ENCODE results near the gene OR2AK2.

OR2AK2 gene

GRCh38 chr1:247964933-247965332, at the start of gene OR2AK2:
TSS of gene OR2AK2 (plus strand) at chr1:247965233. CDS start at chr1:247965377, 144 bp downstream.
- no peak for DNase-seq (ENCODE audit: low read depth)

- no peak for DNase-seq (ENCODE audit: low read depth)
Measured at GRCh38 chr1:247919952-247920351, 45.1 kb upstream of the OR2AK2 start, which contains the start of gene OR2T8. TSS of gene OR2T8 (plus strand) at chr1:247920252. CDS start at chr1:247921018, 766 bp downstream.

GRCh38 chr1:247923941-247924340, 41.1 kb upstream of the OR2AK2 start:
- DNase-seq (ENCODE audit: low read depth) = no peak

DNA sequence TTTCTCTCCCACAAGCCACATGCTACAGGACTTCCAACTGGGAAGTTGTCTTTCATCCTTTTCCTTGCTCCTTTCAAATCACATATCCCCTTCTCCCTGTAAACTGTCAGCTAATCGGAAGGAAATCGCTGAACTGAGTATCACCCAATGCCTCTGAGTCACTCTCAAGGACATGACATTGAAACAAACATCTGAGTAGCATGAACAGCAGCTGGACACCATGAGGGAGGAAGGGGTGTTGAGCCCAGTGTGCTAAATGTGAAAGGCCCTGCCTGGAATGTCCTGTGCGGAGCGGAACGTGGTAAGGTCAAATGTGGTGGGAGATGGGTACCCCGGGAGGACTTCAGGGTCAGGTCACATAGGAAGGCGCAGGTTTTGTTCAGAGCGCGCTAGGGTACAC, 40.2 kb upstream of the OR2AK2 start, which contains the start of gene OR2AJ1:
TSS of gene OR2AJ1 (plus strand) at position 22 of the 400 bp plus-strand sequence. CDS start 8,880 bp downstream, outside the sequence.
- DNase-seq (ENCODE audit: low read depth) = no peak

GRCh38 chr1:247933989-247934388, 31.0 kb upstream of the OR2AK2 start:
- no peak for DNase-seq (ENCODE audit: low read depth)

GRCh38 chr1:247935781-247936180, 29.3 kb upstream of the OR2AK2 start:
- DNase-seq (ENCODE audit: low read depth) = no peak

- DNase-seq (ENCODE audit: low read depth) = no peak
Measured at GRCh38 chr1:247936415-247936814, 28.6 kb upstream of the OR2AK2 start.

DNA sequence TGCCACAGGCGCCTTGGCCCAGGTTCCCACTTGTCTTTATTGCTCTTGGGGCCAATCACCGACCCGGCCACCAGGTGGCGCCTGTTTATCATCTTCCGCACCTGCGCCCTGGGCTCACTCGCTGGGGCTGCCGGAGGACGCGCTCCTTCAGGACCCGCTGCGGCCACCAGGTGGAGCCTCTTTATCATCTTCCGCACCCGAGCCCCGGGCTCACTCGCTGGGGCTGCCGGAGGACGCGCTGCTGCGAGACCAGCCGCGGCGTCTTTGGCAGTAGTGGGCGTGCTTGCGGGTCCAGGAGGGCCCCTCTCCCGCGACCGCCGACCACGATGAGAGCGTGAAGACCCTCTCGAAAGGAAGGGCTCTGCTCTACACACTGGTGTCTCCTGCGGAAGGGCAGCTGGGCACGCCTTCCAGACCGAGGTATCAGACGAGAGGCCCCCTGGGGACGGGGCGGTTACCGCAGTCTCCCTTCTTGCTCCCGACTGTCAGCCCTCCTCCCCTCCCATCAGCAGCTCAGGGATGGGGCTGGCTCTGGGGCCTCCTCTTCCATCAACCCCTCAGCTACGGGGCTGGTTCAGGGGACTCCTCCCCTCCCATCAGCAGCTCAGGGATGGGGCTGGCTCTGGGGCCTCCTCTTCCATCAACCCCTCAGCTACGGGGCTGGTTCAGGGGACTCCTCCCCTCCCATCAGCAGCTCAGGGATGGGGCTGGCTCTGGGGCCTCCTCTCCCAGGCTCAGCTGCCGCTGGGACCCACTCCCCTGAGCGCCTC, 27.9 kb upstream of the OR2AK2 start:
- peak; percentile 77 for DNase-seq (ENCODE audit: low read depth)

DNA sequence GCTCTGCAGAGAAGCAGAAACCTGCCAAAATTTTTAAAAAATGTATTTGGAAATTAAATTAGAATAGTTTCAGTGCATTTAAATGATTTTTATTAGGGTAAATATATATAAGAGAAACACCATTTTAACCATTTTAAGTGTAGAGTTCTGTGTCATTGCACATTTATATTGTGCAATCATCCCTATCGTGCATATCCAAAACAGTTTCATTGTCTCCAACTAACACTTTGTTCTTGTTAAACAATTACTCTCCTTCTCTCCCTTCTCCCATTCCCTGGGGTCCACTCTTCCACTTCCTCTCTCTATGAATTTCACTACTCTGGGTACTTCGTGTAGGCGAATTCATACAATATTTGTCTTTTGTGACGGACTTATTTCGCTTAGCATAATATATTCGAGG, 22.4 kb upstream of the OR2AK2 start:
- no peak for DNase-seq (ENCODE audit: low read depth)

DNA sequence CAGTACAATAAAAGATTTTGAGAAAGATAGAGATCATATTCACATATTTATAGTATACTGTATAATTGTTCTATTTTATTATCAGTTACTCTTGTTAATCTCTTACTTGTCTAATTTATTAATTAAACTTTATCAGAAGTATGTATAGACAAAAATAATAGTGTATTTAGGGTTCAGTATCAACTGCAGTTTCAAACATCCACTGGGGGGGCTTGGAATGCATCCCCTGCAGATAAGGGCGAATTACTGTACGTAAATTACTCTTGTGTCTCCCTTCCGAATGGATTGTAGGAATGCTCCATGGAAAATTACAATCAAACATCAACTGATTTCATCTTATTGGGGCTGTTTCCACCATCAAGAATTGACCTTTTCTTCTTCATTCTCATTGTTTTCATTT, 16.5 kb upstream of the OR2AK2 start, which contains the start of gene OR2L8:
TSS of gene OR2L8 (plus strand) at position 301 of the 400 bp plus-strand sequence. CDS start at position 301, 0 bp downstream.
- no peak for DNase-seq (ENCODE audit: low read depth)

GRCh38 chr1:247953408-247953807, 11.6 kb upstream of the OR2AK2 start:
- no peak for DNase-seq (ENCODE audit: low read depth)

- no peak for DNase-seq (ENCODE audit: low read depth)
Measured at GRCh38 chr1:247961791-247962190, 3.2 kb upstream of the OR2AK2 start.

DNA sequence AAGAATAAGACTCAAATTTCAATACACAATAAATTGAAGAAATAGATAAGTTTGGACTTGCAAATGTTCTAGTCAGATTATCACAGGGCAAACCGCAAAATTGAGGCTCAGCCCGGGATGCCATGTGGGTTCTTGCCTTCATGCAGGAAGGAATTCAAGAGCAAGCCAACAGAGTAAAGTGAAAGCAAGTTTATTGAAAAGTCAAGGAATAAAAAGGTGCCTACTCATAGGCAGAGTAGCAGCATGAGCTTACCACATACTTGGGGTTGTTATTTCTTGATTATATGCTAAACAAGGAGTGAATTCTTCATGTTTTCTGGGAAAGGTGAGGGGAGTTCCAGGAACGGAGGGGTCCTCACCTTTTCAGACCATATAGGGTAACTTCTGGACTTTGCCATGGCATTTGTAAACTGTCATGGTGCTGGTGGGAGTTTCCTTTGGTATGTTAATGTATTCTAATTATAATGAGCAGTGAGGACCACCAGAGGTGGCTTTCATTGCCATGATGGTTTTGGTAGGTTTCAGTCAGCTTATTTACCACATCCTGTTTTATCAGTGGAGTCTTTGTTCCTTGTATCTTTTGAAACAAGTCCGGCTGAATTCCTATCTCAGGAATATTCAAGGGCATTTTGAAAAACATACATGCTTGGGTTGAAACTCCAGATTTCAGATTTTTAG, 2.0 kb upstream of the OR2AK2 start:
- no peak for DNase-seq (ENCODE audit: low read depth)

DNA sequence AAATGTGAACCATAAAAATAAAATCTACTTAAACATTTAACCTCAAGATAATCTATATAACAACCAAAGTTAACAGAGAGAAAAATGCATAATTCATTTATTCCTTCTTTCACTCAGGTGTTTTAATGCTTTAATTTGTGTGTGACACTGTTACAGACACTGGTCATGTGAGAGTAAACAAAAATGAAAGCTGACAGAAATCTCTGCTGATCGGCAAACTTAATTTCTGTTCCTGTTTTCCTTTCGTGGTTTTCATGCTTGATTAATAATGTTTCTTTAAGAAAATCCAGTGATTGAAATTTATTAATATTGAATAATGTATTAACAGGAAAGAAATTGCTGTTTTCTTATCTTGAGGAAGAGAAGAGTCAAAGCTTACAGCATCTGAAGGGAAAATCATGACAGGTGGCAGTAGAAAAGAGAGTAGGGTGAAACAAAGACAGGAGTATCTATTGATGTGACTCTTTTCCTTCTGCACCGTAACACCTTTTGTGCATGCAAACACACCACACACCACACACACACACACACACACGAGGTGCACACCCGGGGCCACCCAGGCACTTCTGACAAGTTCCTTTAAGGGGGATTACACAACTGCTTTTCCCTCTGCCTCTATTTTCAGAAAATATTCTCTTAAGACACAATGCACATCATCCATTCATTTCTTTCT, 1.6 kb downstream of the OR2AK2 start:
- DNase-seq (ENCODE audit: low read depth) = no peak

- no peak for DNase-seq (ENCODE audit: low read depth)
Measured at GRCh38 chr1:247992986-247993385, 28.0 kb downstream of the OR2AK2 start.

DNA sequence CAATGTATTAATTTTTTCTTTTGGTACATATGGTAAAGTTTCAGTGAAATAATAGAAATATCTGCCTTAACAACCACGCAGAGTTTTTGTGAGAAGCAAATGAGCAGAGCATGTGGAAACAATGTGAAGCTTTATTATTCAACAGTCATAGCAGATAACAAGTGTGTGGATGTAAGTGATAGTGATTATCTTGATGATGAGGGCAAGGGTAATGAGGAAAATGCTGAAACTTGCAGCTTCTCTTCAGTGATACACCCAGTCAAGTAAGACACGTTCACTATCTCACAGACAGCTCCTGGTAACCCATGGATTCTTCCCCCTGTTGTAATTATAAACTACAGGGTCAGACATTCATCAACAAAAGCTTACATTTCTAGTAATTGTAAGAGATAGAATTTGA, 33.8 kb downstream of the OR2AK2 start:
- no peak for DNase-seq (ENCODE audit: low read depth)

- DNase-seq (ENCODE audit: low read depth) = no peak
Measured at GRCh38 chr1:248000169-248000568, 35.1 kb downstream of the OR2AK2 start.

GRCh38 chr1:248007778-248008177, 42.7 kb downstream of the OR2AK2 start:
- no peak for DNase-seq (ENCODE audit: low read depth)

- DNase-seq (ENCODE audit: low read depth) = no peak
Measured at GRCh38 chr1:248009681-248010080, 44.6 kb downstream of the OR2AK2 start.

DNA sequence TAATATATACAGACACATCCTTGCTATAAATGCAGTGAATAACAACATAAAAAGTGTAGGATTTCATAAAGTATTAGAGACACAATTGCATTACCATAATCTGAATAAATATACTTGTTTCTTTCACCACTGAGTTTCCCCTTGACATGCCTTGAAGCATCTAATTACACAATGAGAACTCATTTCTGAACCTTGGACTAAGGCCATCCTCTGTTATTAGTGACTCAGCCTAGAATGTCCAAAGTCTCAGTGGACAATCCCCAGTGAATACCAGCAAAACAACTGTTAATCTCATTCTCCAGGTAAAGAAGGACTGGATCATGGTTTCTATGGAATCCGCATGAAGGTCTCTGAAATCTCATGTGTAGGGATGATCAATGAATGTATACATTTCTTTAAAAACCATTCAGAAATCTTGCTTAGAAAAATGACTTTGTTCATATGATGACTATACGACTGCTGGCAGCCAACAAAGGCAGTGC, 48.2 kb downstream of the OR2AK2 start, which contains the start of gene OR2L5:
TSS of gene OR2L5 (plus strand) at position 432 of the 482 bp plus-strand sequence. CDS start 8,288 bp downstream, outside the sequence.
- DNase-seq (ENCODE audit: low read depth) = no peak

DNA sequence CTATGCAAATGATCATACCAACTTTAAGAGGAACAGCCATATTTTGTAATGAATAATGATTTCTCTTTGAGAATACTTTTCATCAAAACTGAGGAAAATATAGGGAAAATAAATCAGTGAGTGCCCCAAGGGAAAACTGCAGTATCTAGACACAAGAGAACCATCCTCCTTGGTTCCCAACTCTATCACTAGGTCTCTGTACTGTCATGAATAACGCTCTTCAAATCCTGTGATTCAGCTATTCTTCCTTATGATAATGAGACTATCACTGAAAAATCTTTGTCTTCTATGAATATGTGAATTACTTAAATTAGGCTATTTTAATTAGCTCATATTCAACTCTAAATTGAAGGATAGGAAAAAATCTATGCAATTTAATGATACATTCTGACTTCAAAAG, 50.8 kb downstream of the OR2AK2 start:
- DNase-seq (ENCODE audit: low read depth) = no peak

Measured in stimulated activated CD8-positive, alpha-beta memory T cell treated with anti-CD3 and anti-CD28 coated beads, Interleukin-15, amount 100 ng/mL, for 24 hours (primary cell).